B cell (primary cell): ENCODE measurements around the gene CYB561D1.

Source experiments
- CTCF ChIP-seq: fragments of 200-600 bp; IDR thresholded peaks from one replicate; pipeline ENCODE4 v1.8.0; 2022; ENCODE audit warnings: antibody characterized with exemption, mild to moderate bottlenecking
- EZH2 ChIP-seq: IDR thresholded peaks from 2 replicates; pipeline ENCODE4 v1.6.1; 2012; ENCODE audit warnings: borderline replicate concordance, low read depth, mild to moderate bottlenecking, moderate library complexity, low read length; ENCODE audit not compliant: insufficient read depth, poor library complexity, severe bottlenecking

- TF ChIP-seq CTCF = no peak
- no peak for TF ChIP-seq EZH2
These were observed 48.8 kb downstream of the CYB561D1 start for GRCh38 chr1:109542657-109543056.
